ENCODE data around the gene DNAJB7. TPM values are rescaled to one million over a fixed set of nuclear protein-coding genes. Genes with fewer than 3 reads are reported as not detected.
"Not testable (repeated sequence)": the region's sequence is repeated elsewhere in the genome, so short reads cannot be mapped to it uniquely, and the experiment has no call there.

The DNAJB7 gene
- total RNA-seq, 2 donors from 2014 or later = not detected

GRCh38 chr22:40889116-40889515 lies 27.2 kb upstream of the DNAJB7 start:
- H3K4me1 ChIP-seq = no peaks in the 10 kb centered on the region
- H3K4me3 ChIP-seq = no peak overlapping the region
- H3K27me3 ChIP-seq = no peaks in the 10 kb centered on the region
- H3K9me3 ChIP-seq = no peaks in the 10 kb centered on the region
- DNase-seq (ENCODE audit: low spot score) = no peak
- no peak for TF ChIP-seq CTCF (IDR thresholded peaks at IDR 0.05)
- peaks cover 39% of the 10 kb centered on the region for H3K36me3 ChIP-seq
- H3K27ac ChIP-seq = no peak overlapping the region

GRCh38 chr22:40878922-40879321 lies 17.0 kb upstream of the DNAJB7 start:
- no peaks in the 10 kb centered on the region for H3K27me3 ChIP-seq
- H3K9me3 ChIP-seq = no peaks in the 10 kb centered on the region
- H3K36me3 ChIP-seq = peaks cover 9% of the 10 kb centered on the region
- no peaks in the 10 kb centered on the region for H3K4me1 ChIP-seq
- H3K27ac ChIP-seq = no peak overlapping the region
- DNase-seq (ENCODE audit: low spot score) = no peak
- no peak for TF ChIP-seq CTCF (IDR thresholded peaks at IDR 0.05)
- no peak overlapping the region for H3K4me3 ChIP-seq

- Histone ChIP-seq H3K36me3 (peaks cover 9% of the 10 kb centered on the region), H3K4me1 (no peaks in the 10 kb centered on the region), H3K27ac (no peak overlapping the region), H3K4me3 (no peak overlapping the region), H3K27me3 (no peaks in the 10 kb centered on the region), H3K9me3 (no peaks in the 10 kb centered on the region)
- DNase-seq (ENCODE audit: low spot score) = no peak
- no peak for TF ChIP-seq CTCF (IDR thresholded peaks at IDR 0.05)
These were observed 15.6 kb upstream of the DNAJB7 start for GRCh38 chr22:40877488-40877887.

- Histone ChIP-seq H3K9me3 (no peaks in the 10 kb centered on the region), H3K27me3 (no peaks in the 10 kb centered on the region), H3K4me1 (no peaks in the 10 kb centered on the region), H3K36me3 (peaks cover 5% of the 10 kb centered on the region), H3K27ac (no peak overlapping the region), H3K4me3 (no peak overlapping the region)
- no peak for TF ChIP-seq CTCF (IDR thresholded peaks at IDR 0.05)
- no peak for DNase-seq (ENCODE audit: low spot score)
These were observed 15.0 kb upstream of the DNAJB7 start for GRCh38 chr22:40876907-40877306.

GRCh38 chr22:40875111-40875510 lies 13.2 kb upstream of the DNAJB7 start:
- Histone ChIP-seq H3K27me3 (no peaks in the 10 kb centered on the region), H3K4me1 (no peaks in the 10 kb centered on the region), H3K36me3 (peaks cover 15% of the 10 kb centered on the region), H3K4me3 (no peak overlapping the region), H3K27ac (no peak overlapping the region), H3K9me3 (no peaks in the 10 kb centered on the region)
- no peak for DNase-seq (ENCODE audit: low spot score)
- no peak for TF ChIP-seq CTCF (IDR thresholded peaks at IDR 0.05)

GRCh38 chr22:40874016-40874415 lies 12.1 kb upstream of the DNAJB7 start:
- no peak for DNase-seq (ENCODE audit: low spot score)
- H3K27ac ChIP-seq = no peak overlapping the region
- H3K4me1 ChIP-seq = no peaks in the 10 kb centered on the region
- TF ChIP-seq CTCF (IDR thresholded peaks at IDR 0.05) = no peak
- peaks cover 24% of the 10 kb centered on the region for H3K36me3 ChIP-seq
- H3K9me3 ChIP-seq = no peaks in the 10 kb centered on the region
- H3K4me3 ChIP-seq = no peak overlapping the region
- H3K27me3 ChIP-seq = no peaks in the 10 kb centered on the region

- H3K4me3 ChIP-seq; H3K27me3 ChIP-seq; H3K4me1 ChIP-seq; DNase-seq (ENCODE audit: low spot score); H3K27ac ChIP-seq; H3K9me3 ChIP-seq: not testable (repeated sequence)
- peaks cover 24% of the 10 kb centered on the region for H3K36me3 ChIP-seq
These were observed 6.5 kb upstream of the DNAJB7 start for GRCh38 chr22:40868379-40868778.

Measured in right atrium auricular region (tissue), 2 donors.